ENCODE results near the gene SFMBT1. TPM values are rescaled to one million over a fixed set of nuclear protein-coding genes. Genes with fewer than 3 reads are reported as not detected.

SFMBT1 gene
- total and polyA plus RNA-seq, 2 of the 8 experiments (the other 6 are each of a cell fraction or from before 2014, with no cell fraction given), result 8.1 to 16.8 TPM

- H4K5ac ChIP-seq (ENCODE audit: insufficient read length, low read depth, low read length), result no peak overlapping the region
- no peaks in the 10 kb centered on the region for H3K27me3 ChIP-seq (replicated peaks in 1 of 4; ENCODE audit: control insufficient read depth in 3 of 4, extremely low read depth in 1 of 4, insufficient read depth in 3 of 4, low read length in 3 of 4)
- no peak overlapping the region for H2BK5ac ChIP-seq (ENCODE audit: low read depth, low read length)
- TF ChIP-seq ATF2 (IDR thresholded peaks at IDR 0.05; ENCODE audit: low read length), result no peak
- no peak for TF ChIP-seq E2F6 (IDR thresholded peaks at IDR 0.05)
- TF ChIP-seq KDM4A (IDR thresholded peaks at IDR 0.05; ENCODE audit: low read depth, low read length, severe bottlenecking), result no peak
- no peak for TF ChIP-seq GTF2F1 (IDR thresholded peaks at IDR 0.05; ENCODE audit: borderline replicate concordance, low read depth, low read length)
- TF ChIP-seq SUZ12 (IDR thresholded peaks at IDR 0.05; ENCODE audit: low read length), result no peak
- no peaks in the 10 kb centered on the region for H3K9me3 ChIP-seq (ENCODE audit: insufficient read depth in 2 of 2, low read depth in 1 of 2, low read length in 1 of 2)
- no peak overlapping the region for H2AFZ ChIP-seq (ENCODE audit: low read length)
- no peaks in the 10 kb centered on the region for H3K23me2 ChIP-seq (ENCODE audit: low read depth, low read length)
- no peak overlapping the region for H3K23ac ChIP-seq (ENCODE audit: insufficient read length)
- no peak overlapping the region for H3K27ac ChIP-seq (ENCODE audit: low read depth, low read length)
- H4K20me1 ChIP-seq (replicated peaks in 1 of 2; ENCODE audit: control insufficient read depth in 1 of 2, insufficient read depth in 2 of 2, low read length in 2 of 2), result no peaks in the 10 kb centered on the region
- no peak overlapping the region for H3K9ac ChIP-seq (replicated peaks in 1 of 4; ENCODE audit: extremely low read depth in 1 of 4, low read depth in 3 of 4, low read length in 3 of 4)
- H4K8ac ChIP-seq (ENCODE audit: extremely low read depth, insufficient read depth, low read length), result no peak overlapping the region
- H3K56ac ChIP-seq (replicated peaks; ENCODE audit: insufficient read length, low read depth, low read length), result no peak overlapping the region
- no peak overlapping the region for H3K4ac ChIP-seq (replicated peaks; ENCODE audit: insufficient read length, low read depth, low read length)
- ChIA-PET CTCF (ENCODE audit: partially characterized antibody) (interaction anchor here (0.7 to 1.3 kb wide), 4 partner anchors 15 to 199 kb away, joined by 3 to 4 read pairs (median 4); no protein-coding TSS in a partner anchor), POLR2A (ENCODE audit: partially characterized antibody) (no interaction called here)
- WGBS, 2 experiments (ENCODE audit: extremely low coverage in 1 of 2, insufficient coverage in 1 of 2, insufficient read length in 1 of 2, insufficient replicate concordance in 2 of 2, low coverage in 1 of 2, low lambda C conversion rate in 2 of 2, missing lambda C conversion rate in 1 of 2), result 83% methylated on average over 3 of the region's 3 CpGs; no CpG with 5 or more reads in 1 of the 2 experiments
- no peak overlapping the region for H2BK15ac ChIP-seq (ENCODE audit: low read length)
- no peak overlapping the region for H2AK5ac ChIP-seq (ENCODE audit: low read depth, low read length)
- no peak overlapping the region for H3K14ac ChIP-seq (ENCODE audit: insufficient read length)
- no peak overlapping the region for H2BK120ac ChIP-seq (replicated peaks; ENCODE audit: low read depth, low read length)
- FAIRE-seq (no peak), DNase-seq (ENCODE audit: low read depth in 1 of 2, low spot score in 2 of 2) (no peak)
- no peak overlapping the region for H2BK12ac ChIP-seq (ENCODE audit: low read depth, low read length)
- H3K4me3 ChIP-seq (ENCODE audit: extremely low read depth in 1 of 4, insufficient read depth in 2 of 4, low read depth in 3 of 4, low read length in 4 of 4), result no peak overlapping the region
- H4K91ac ChIP-seq (replicated peaks; ENCODE audit: insufficient read length, low read length), result no peak overlapping the region
- no peak overlapping the region for H3K4me2 ChIP-seq (ENCODE audit: insufficient read depth in 1 of 2, low read depth in 2 of 2, low read length in 2 of 2)
- H3K4me1 ChIP-seq (replicated peaks in 1 of 4; ENCODE audit: control insufficient read depth in 3 of 4, insufficient read depth in 4 of 4, low read length in 3 of 4), result peaks cover 0 to 4% (median 1%) of the 10 kb centered on the region in 4 experiments; a peak in 4 of 7 replicates
- H3K79me1 ChIP-seq (ENCODE audit: low read depth, low read length), result no peaks in the 10 kb centered on the region
- no peak overlapping the region for H3K18ac ChIP-seq (ENCODE audit: extremely low read depth, low read length)
- no peaks in the 10 kb centered on the region for H3K79me2 ChIP-seq (ENCODE audit: control insufficient read depth in 1 of 2, insufficient read depth in 2 of 2, low read length in 2 of 2)
- H3K36me3 ChIP-seq (ENCODE audit: control insufficient read depth in 2 of 4, insufficient read depth in 4 of 4, low read length in 3 of 4), result no peaks in the 10 kb centered on the region
- H2BK20ac ChIP-seq (ENCODE audit: low read length), result no peak overlapping the region
Measured at GRCh38 chr3:53078656-53079055, 32.8 kb upstream of the SFMBT1 start.
